Raji (cell line): Measurements from ENCODE around the gene PPP1R10.

Source experiments
- POLR2A ChIP-seq: IDR thresholded peaks from 2 replicates; pipeline ENCODE4 v1.6.1; 2011; ENCODE audit warnings: low read depth, low read length, control low read depth; ENCODE audit not compliant: insufficient read depth

PPP1R10 gene

GRCh38 chr6:30612687-30613248 lies 4.3 kb downstream of the PPP1R10 start:
- TF ChIP-seq POLR2A = peak; percentile 33; the same call in 1 of the 2 replicates

GRCh38 chr6:30612213-30612612 lies 4.8 kb downstream of the PPP1R10 start:
- no peak; the same call in 1 of the 2 replicates for TF ChIP-seq POLR2A

GRCh38 chr6:30611856-30612194 lies 5.2 kb downstream of the PPP1R10 start:
- no peak for TF ChIP-seq POLR2A

GRCh38 chr6:30611150-30611855 lies 5.7 kb downstream of the PPP1R10 start:
- no peak for TF ChIP-seq POLR2A

- 0 out of 2 replicates have a peak, but pooled peaks have one; percentile 22 for TF ChIP-seq POLR2A
Observed at GRCh38 chr6:30610065-30610464, 7.0 kb downstream of the PPP1R10 start.

- TF ChIP-seq POLR2A = no peak
Observed at GRCh38 chr6:30603961-30604360, 13.1 kb downstream of the PPP1R10 start.

- no peak for TF ChIP-seq POLR2A
Observed at GRCh38 chr6:30601815-30602641, 15.0 kb downstream of the PPP1R10 start.

GRCh38 chr6:30601436-30601814 lies 15.6 kb downstream of the PPP1R10 start:
- TF ChIP-seq POLR2A = no peak

GRCh38 chr6:30600451-30600961 lies 16.5 kb downstream of the PPP1R10 start:
- no peak for TF ChIP-seq POLR2A

- no peak for TF ChIP-seq POLR2A
Observed at GRCh38 chr6:30599625-30600324, 17.3 kb downstream of the PPP1R10 start.

GRCh38 chr6:30598912-30599624 lies 18.0 kb downstream of the PPP1R10 start:
- TF ChIP-seq POLR2A = 0 out of 2 replicates have a peak, but pooled peaks have one; percentile 22

- no peak for TF ChIP-seq POLR2A
Observed at GRCh38 chr6:30592287-30592686, 24.8 kb downstream of the PPP1R10 start.

- no peak for TF ChIP-seq POLR2A
Observed at GRCh38 chr6:30591008-30591407, 26.0 kb downstream of the PPP1R10 start.

GRCh38 chr6:30590509-30590908 lies 26.5 kb downstream of the PPP1R10 start:
- no peak for TF ChIP-seq POLR2A
